HepG2 (cell line): ENCODE data around the gene IST1. TPM values are rescaled to one million over a fixed set of nuclear protein-coding genes. Genes with fewer than 3 reads are reported as not detected.

Source experiments
- ATAC-seq: fragments of 200-7000 bp; cut with Tn5 transposase; 3 replicates; pipeline ENCODE4 v1.9.1; 2020; ENCODE audit warnings: mild to moderate bottlenecking, moderate library complexity
- BruUV-seq: library from RNA; stranded (reverse); fragments of 400-500 nt; replicated peaks from 2 replicates; lab custom pipeline; 2021; lab: Mats Ljungman, UMichigan
- CTCF ChIA-PET: fragments of 300-600 bp; formaldehyde crosslinking; extraction: SDS; loops from one replicate; lab custom pipeline; 2021; ENCODE audit warnings: low total read pairs, inconsistent platforms, low intra/inter-chr PET ratio; lab: Yijun Ruan, JAX
- POLR2A ChIA-PET: fragments of 350-600 bp; sonication (Branson Sonifier 250); formaldehyde crosslinking; loops from one replicate; lab custom pipeline; 2020; ENCODE audit warnings: antibody characterized with exemption, inconsistent platforms; lab: Yijun Ruan, JAX
- DNase-seq: peaks from one replicate; pipeline ENCODE4 v3.0.0-alpha.2; 2015; ENCODE audit warnings: low spot score
- FAIRE-seq: peaks from 3 replicates; lab custom pipeline; 2011; peaks lifted over from hg19 to GRCh38; lab: Jason Lieb, UNC
- H2AFZ ChIP-seq: one replicate; pipeline ENCODE4 v1.6.1; 2011; ENCODE audit warnings: low read length, inconsistent platforms
- H3K27ac ChIP-seq: fragments of 300-600 bp; 3 replicates; pipeline ENCODE4 v1.8.0; 2011; ENCODE audit warnings: mixed run types, mild to moderate bottlenecking, mixed read lengths, low read length, inconsistent platforms; ENCODE audit not compliant: insufficient read depth; ENCODE audit errors: extremely low read length
- H3K27me3 ChIP-seq, 2 experiments: fragments of 200-600 bp in 1 of 2; 2 replicates in 1 of 2; 3 replicates in 1 of 2; pipeline versions ENCODE4 v1.6.0 to v1.8.0; 2011; ENCODE audit warnings: low read length in 2 of 2, mild to moderate bottlenecking in 2 of 2, moderate library complexity in 2 of 2, inconsistent platforms in 1 of 2; ENCODE audit not compliant: insufficient read depth in 2 of 2, control insufficient read depth in 1 of 2
- H3K36me3 ChIP-seq, 2 experiments: fragments of 200-600 bp in 1 of 2; replicated peaks in 1 of 2; 2 replicates in 1 of 2; 3 replicates in 1 of 2; pipeline versions ENCODE4 v1.5.1 to v1.8.0; 2011; ENCODE audit warnings: low read length in 2 of 2, inconsistent platforms in 1 of 2; ENCODE audit not compliant: insufficient read depth in 2 of 2, control insufficient read depth in 1 of 2
- H3K4me1 ChIP-seq: 2 replicates; pipeline ENCODE4 v1.5.1; 2012; ENCODE audit warnings: low read length, inconsistent platforms; ENCODE audit not compliant: insufficient read depth
- H3K4me2 ChIP-seq: 2 replicates; pipeline ENCODE4 v1.6.0; 2011; ENCODE audit warnings: low read depth, low read length, inconsistent platforms
- H3K4me3 ChIP-seq, 3 experiments: fragments of 200-600 bp in 1 of 3; sonication (generic), shearing (Covaris generic) in 1 of 3; replicated peaks in 1 of 3; 2 replicates each; pipeline ENCODE4 v1.5.1; 2011 to 2016; ENCODE audit warnings: low read length in 3 of 3, inconsistent platforms in 2 of 3, low read depth in 2 of 3, mild to moderate bottlenecking in 2 of 3, control low read depth in 1 of 3, mixed read lengths in 1 of 3; ENCODE audit not compliant: insufficient read depth in 1 of 3
- H3K79me2 ChIP-seq: one replicate; pipeline ENCODE4 v1.6.1; 2011; ENCODE audit warnings: low read length, inconsistent platforms; ENCODE audit not compliant: insufficient read depth
- H3K9ac ChIP-seq: 2 replicates; pipeline ENCODE4 v1.6.0; 2011; ENCODE audit warnings: mild to moderate bottlenecking, low read depth, low read length, inconsistent platforms; ENCODE audit not compliant: insufficient read depth
- H3K9me3 ChIP-seq: 2 replicates; pipeline ENCODE4 v1.5.1; 2012; ENCODE audit warnings: mild to moderate bottlenecking, low read length
- H4K20me1 ChIP-seq: 2 replicates; pipeline ENCODE4 v1.6.0; 2011; ENCODE audit warnings: inconsistent platforms, mild to moderate bottlenecking, low read length, moderate library complexity; ENCODE audit not compliant: insufficient read depth
- AGO1 ChIP-seq: fragments of 200-400 bp; formaldehyde crosslinking; IDR thresholded peaks from 2 replicates; pipeline ENCODE4 v1.6.1; 2017; ENCODE audit warnings: mild to moderate bottlenecking, low read depth, low read length, moderate library complexity; ENCODE audit not compliant: poor library complexity, severe bottlenecking
- ATAD3A ChIP-seq: sonication (generic); formaldehyde crosslinking; IDR thresholded peaks from 2 replicates; pipeline ENCODE4 v1.4.0; 2020; ENCODE audit warnings: missing genetic modification reagents
- DBP ChIP-seq: sonication (generic); formaldehyde crosslinking; IDR thresholded peaks from 2 replicates; pipeline ENCODE4 v1.4.0; 2020; ENCODE audit warnings: missing genetic modification reagents; ENCODE audit errors: not compliant biosample characterization
- DPF2 ChIP-seq: sonication (generic); formaldehyde crosslinking; IDR thresholded peaks from 2 replicates; pipeline ENCODE4 v1.4.0; 2020; ENCODE audit warnings: mild to moderate bottlenecking, low read depth, missing genetic modification reagents, borderline replicate concordance
- EZH2 ChIP-seq: conservative IDR thresholded peaks from 2 replicates; pipeline ENCODE4 v1.6.1; 2012; ENCODE audit warnings: mild to moderate bottlenecking, low read depth, low read length, moderate library complexity
- FOXA1 ChIP-seq, 2 experiments: fragments of 450-650 bp in 1 of 2; sonication (generic) in 1 of 2; formaldehyde crosslinking in 1 of 2; IDR thresholded peaks; 2 replicates each; pipeline versions ENCODE4 v1.4.0 to v1.6.1; 2016 to 2020; ENCODE audit warnings: missing genetic modification reagents in 1 of 2
- GFI1 ChIP-seq: sonication (generic); formaldehyde crosslinking; IDR thresholded peaks from 2 replicates; pipeline ENCODE4 v1.5.0; 2020; ENCODE audit warnings: missing genetic modification reagents, mild to moderate bottlenecking, borderline replicate concordance
- MAFF ChIP-seq: IDR thresholded peaks from 2 replicates; pipeline ENCODE4 v1.6.1; 2011; ENCODE audit warnings: low read depth, low read length, improper control_type of control experiment
- MAFK ChIP-seq, 2 experiments: IDR thresholded peaks in 1 of 2; conservative IDR thresholded peaks in 1 of 2; 2 replicates each; pipeline ENCODE4 v1.6.1; 2011; ENCODE audit warnings: improper control_type of control experiment in 2 of 2, low read length in 2 of 2
- MBD4 ChIP-seq: IDR thresholded peaks from 2 replicates; pipeline ENCODE4 v1.6.1; 2012; ENCODE audit warnings: low read length, inconsistent platforms, borderline replicate concordance
- MYNN ChIP-seq: sonication (generic); formaldehyde crosslinking; IDR thresholded peaks from 2 replicates; pipeline ENCODE4 v1.4.0; 2020; ENCODE audit warnings: mild to moderate bottlenecking, low read depth, missing genetic modification reagents
- NFIC ChIP-seq: IDR thresholded peaks from 2 replicates; pipeline ENCODE4 v1.6.1; 2012; ENCODE audit warnings: mild to moderate bottlenecking, low read length, inconsistent platforms
- NONO ChIP-seq, 2 experiments: fragments of 450-650 bp in 1 of 2; sonication (generic) in 1 of 2; formaldehyde crosslinking in 1 of 2; IDR thresholded peaks in 1 of 2; conservative IDR thresholded peaks in 1 of 2; 2 replicates each; pipeline versions ENCODE4 v1.6.1 to v1.8.0; 2017 to 2022; ENCODE audit warnings: mild to moderate bottlenecking in 1 of 2, missing genetic modification reagents in 1 of 2, moderate library complexity in 1 of 2
- NRL ChIP-seq: sonication (generic); formaldehyde crosslinking; IDR thresholded peaks from 2 replicates; pipeline ENCODE4 v1.5.0; 2020; ENCODE audit warnings: missing genetic modification reagents, mild to moderate bottlenecking, moderate library complexity, borderline replicate concordance
- SRSF1 ChIP-seq: fragments of 200-400 bp; formaldehyde crosslinking; optimal IDR thresholded peaks from 2 replicates; pipeline ENCODE3; 2017; ENCODE audit warnings: mild to moderate bottlenecking, low read depth, low read length, moderate library complexity
- TFDP1 ChIP-seq: IDR thresholded peaks from 2 replicates; pipeline ENCODE4 v1.6.1; 2016; ENCODE audit warnings: missing compliant biosample characterization, missing genetic modification reagents, borderline replicate concordance
- ZNF350 ChIP-seq: sonication (generic); formaldehyde crosslinking; IDR thresholded peaks from 2 replicates; pipeline ENCODE4 v1.4.0; 2020; ENCODE audit warnings: mild to moderate bottlenecking, low read depth, missing genetic modification reagents, borderline replicate concordance
- ZNF788 ChIP-seq: sonication (generic); formaldehyde crosslinking; IDR thresholded peaks from 2 replicates; pipeline ENCODE4 v1.5.0; 2020; ENCODE audit warnings: mild to moderate bottlenecking, missing genetic modification reagents, borderline replicate concordance
- WGBS: methylation state at CpG from one replicate; pipeline ENCODE4 v1.1.6; 2017; ENCODE audit warnings: low lambda C conversion rate; 5-methylcytosine and 5-hydroxymethylcytosine counted together
- in situ Hi-C: cut with HindIII; loops from 2 replicates; pipeline ENCODE4 v1.10.0; 2017; ENCODE audit warnings: low pct_unique_long_range_greater_than_20kb; ENCODE audit not compliant: extremely low pct_ligation_motif_present
- intact Hi-C: fragments of 100-400 bp; cut with micrococcal nuclease; formaldehyde crosslinking; loops from one replicate; pipeline ENCODE4 v1.10.0; 2022; ENCODE audit not compliant: unreplicated experiment
- polyA plus RNA-seq, 8 experiments: library from polyadenylated mRNA; depleted of rRNA in 3 of 8; stranded (reverse) in 7 of 8; unstranded in 1 of 8; fragments of >200 nt; fragmentation: Illumina TruSeq in 4 of 8; extraction: Trizol in 4 of 8; gene quantifications; 2 replicates each; pipeline versions ENCODE4 v1.2.1 to v1.2.3, GENCODE V29; 2011 to 2016; ENCODE audit warnings: low read depth in 4 of 8, missing spikeins in 1 of 8, mixed read lengths in 1 of 8; ENCODE audit not compliant: insufficient read depth in 1 of 8
- total RNA-seq, 5 experiments: library from RNA; depleted of rRNA; stranded (reverse); fragments of >200 nt; fragmentation: Illumina TruSeq; extraction: Trizol; gene quantifications; 2 replicates each; pipeline ENCODE4 v1.2.3, GENCODE V29; 2016; ENCODE audit warnings: low read depth in 1 of 5

Gene IST1
- total and polyA plus RNA-seq, 2 of the 13 experiments (the other 11 are each of a cell fraction or from before 2014, with no cell fraction given), result 346 to 415 TPM

- Histone ChIP-seq H3K79me2 (no peaks in the 10 kb centered on the region), H3K4me3 (no peak overlapping the region), H3K4me1 (peaks cover 1% of the 10 kb centered on the region), H3K9ac (no peak overlapping the region), H3K27me3 (no peaks in the 10 kb centered on the region), H3K27ac (no peak overlapping the region), H4K20me1 (no peaks in the 10 kb centered on the region), H3K36me3 (peaks cover 4 to 21% of the 10 kb centered on the region in 2 experiments), H2AFZ (no peak overlapping the region), H3K4me2 (no peak overlapping the region), H3K9me3 (no peaks in the 10 kb centered on the region)
- DNase-seq (no peak), ATAC-seq (no peak), FAIRE-seq (no peak)
- no TSS peak for BruUV-seq
- intact Hi-C loops (no loop called here), in situ Hi-C loops (no loop called here)
- ChIA-PET POLR2A (no interaction called here), CTCF (no interaction called here)
- 94% methylated on average over 4 of the region's 4 CpGs for WGBS
- TF ChIP-seq MAFF, result peak; percentile 56; the same call in 1 of the 2 replicates
- TF ChIP-seq NRL, result no peak
- peak; percentile 50 to 81; a peak in 3 of 4 replicates for TF ChIP-seq MAFK (conservative IDR thresholded peaks at IDR 0.05 in 1 of 2, IDR thresholded peaks at IDR 0.05 in 1 of 2; ENCODE audit: low read length in 2 of 2)
Observed at GRCh38 chr16:71873199-71873598, 22.1 kb upstream of the IST1 start.

GRCh38 chr16:71878911-71879310 is 16.4 kb upstream of the IST1 start:
- peaks cover 25% of the 10 kb centered on the region for H3K4me1 ChIP-seq
- H3K27ac ChIP-seq, result peak overlapping the region; percentile 5
- BruUV-seq, result no TSS peak
- DNase-seq (no peak), FAIRE-seq (peak; percentile 51), ATAC-seq (no peak)
- no peak overlapping the region for H3K4me2 ChIP-seq
- no peaks in the 10 kb centered on the region for H3K79me2 ChIP-seq
- H3K4me3 ChIP-seq, result no peak overlapping the region
- POLR2A ChIA-PET, result no interaction called here
- intact Hi-C loops (no loop called here), in situ Hi-C loops (no loop called here)
- CTCF ChIA-PET, result no interaction called here
- H3K9me3 ChIP-seq, result no peaks in the 10 kb centered on the region
- WGBS, result 30% methylated on average over 4 of the region's 4 CpGs
- peaks cover 1 to 14% of the 10 kb centered on the region in 2 experiments; a peak in 3 of 5 replicates for H3K36me3 ChIP-seq
- H2AFZ ChIP-seq, result no peak overlapping the region
- H3K27me3 ChIP-seq, result no peaks in the 10 kb centered on the region
- no peaks in the 10 kb centered on the region for H4K20me1 ChIP-seq
- no peak overlapping the region for H3K9ac ChIP-seq
- TF ChIP-seq ZNF350, result no peak
- no peak for TF ChIP-seq NFIC
- TF ChIP-seq ATAD3A (CRISPR knock-in tag), result no peak
- no peak for TF ChIP-seq TFDP1 (CRISPR knock-in tag)
- TF ChIP-seq FOXA1 (IDR thresholded peaks at IDR 0.05), result no peak
- no peak for TF ChIP-seq FOXA1 (CRISPR knock-in tag; IDR thresholded peaks at IDR 0.05)
- TF ChIP-seq DBP, result no peak
- no peak for TF ChIP-seq EZH2
- no peak for TF ChIP-seq GFI1 (CRISPR knock-in tag)
- no peak for TF ChIP-seq DPF2 (CRISPR knock-in tag)
- TF ChIP-seq MBD4, result no peak
- no peak for TF ChIP-seq ZNF788 (CRISPR knock-in tag)
- no peak for TF ChIP-seq MYNN
- no peak for TF ChIP-seq NONO (IDR thresholded peaks at IDR 0.05)
- no peak for TF ChIP-seq NONO (CRISPR knock-in tag; conservative IDR thresholded peaks at IDR 0.05)
- no peak for TF ChIP-seq SRSF1
- TF ChIP-seq AGO1, result no peak
